SK-N-SH treated with all-trans-retinoic acid at 6 μM for 48 hours (cell line): ENCODE measurements around the gene SYCP2L.

Source experiments
- RARB ChIP-seq: fragments of 250-450 bp; sonication (Bioruptor Pico); IDR thresholded peaks from 2 replicates; pipeline ENCODE4 v1.8.0; 2021; ENCODE audit warnings: mild to moderate bottlenecking, moderate library complexity
- ZNF8 ChIP-seq: fragments of 450-650 bp; formaldehyde crosslinking; IDR thresholded peaks from 2 replicates; pipeline ENCODE4 v1.5.0; 2020; ENCODE audit warnings: mild to moderate bottlenecking, moderate library complexity

DNA sequence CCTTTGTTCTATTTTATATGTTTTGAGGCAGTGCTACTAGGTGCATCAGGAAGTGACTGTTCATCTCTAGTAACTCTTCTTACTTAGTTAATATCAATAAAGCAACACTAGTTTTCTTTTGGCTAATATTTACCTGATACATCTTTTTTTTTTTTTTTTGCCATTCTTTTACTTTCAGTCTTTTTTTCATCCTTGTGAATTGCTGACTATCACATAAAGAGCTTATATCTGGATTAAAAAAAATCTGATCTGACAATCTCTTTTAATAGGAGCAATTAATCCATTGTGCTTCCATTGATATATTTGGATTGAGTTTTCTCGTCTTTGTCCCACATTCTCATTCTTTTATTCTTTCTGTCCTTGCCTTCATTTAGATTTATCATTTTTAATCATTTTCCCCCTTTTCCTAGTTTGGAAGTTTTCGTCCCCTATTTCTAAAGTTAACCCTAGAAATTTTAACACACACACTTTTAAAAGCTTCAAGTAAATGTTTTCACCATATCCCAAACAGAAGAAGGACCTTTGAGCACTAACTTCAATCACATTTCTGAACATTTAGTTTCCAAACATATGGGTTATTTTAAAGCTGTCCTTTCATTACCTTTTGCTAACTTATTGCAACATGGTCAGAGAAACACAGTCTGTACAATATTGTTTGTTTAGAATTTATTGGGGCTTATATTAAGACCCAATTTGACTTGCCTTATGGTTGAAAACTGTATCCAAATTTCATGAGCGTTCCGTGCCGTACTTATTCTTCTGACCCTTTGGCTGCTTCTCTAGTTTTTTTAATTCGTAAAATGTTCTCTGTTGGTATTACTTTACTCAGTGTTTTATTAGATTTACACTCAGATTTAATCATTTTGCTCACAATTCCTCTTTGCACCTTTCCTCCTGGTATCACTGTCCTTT lies 63.0 kb downstream of the SYCP2L start:
- TF ChIP-seq ZNF8 (CRISPR knock-in tag), result no peak
- no peak for TF ChIP-seq RARB
